ENCODE data around the gene RNU6-8.

Gene RNU6-8

DNA sequence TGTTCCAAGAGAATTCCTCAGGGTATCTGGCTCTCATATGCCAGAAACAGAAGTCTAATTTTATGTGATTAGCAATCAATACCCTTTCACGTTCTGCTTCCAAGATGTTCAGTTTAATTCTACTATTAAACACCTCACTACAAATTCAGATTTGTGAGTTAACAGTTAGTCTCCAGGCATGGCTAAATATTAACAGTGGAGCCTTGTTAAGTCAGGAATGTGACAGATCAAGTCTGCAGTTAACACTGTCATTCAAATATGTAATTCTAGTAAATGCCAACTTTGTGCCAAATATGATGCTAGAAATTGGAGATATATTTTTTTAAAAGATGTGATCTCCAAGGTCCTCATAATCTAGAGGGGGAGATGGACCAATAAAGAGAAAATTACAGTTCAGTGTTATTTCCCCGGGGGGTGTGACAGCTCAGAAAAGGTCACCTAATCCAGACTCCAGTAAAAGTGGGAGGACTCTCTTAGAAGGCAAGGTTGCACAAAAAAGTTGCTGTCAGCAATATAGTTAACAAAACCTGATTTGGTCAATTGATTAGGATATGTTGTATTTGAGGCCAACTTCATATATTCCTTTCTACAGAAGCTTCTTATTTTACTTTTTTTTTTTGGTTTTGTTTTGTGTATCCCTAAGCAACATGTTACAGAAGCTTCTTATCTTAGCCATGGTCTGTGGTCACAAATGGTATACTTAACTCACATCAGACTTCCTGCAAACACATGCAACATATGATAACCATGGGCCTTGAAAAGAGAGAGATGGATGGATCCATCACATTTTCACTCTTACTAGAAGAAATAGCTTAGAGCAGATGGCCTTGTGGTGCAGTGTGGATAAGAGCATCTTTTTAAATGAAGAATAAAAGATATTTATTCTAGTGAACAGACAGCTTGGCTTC lies 19.7 kb downstream of the RNU6-8 start:
- TF ChIP-seq, protein P1, sequence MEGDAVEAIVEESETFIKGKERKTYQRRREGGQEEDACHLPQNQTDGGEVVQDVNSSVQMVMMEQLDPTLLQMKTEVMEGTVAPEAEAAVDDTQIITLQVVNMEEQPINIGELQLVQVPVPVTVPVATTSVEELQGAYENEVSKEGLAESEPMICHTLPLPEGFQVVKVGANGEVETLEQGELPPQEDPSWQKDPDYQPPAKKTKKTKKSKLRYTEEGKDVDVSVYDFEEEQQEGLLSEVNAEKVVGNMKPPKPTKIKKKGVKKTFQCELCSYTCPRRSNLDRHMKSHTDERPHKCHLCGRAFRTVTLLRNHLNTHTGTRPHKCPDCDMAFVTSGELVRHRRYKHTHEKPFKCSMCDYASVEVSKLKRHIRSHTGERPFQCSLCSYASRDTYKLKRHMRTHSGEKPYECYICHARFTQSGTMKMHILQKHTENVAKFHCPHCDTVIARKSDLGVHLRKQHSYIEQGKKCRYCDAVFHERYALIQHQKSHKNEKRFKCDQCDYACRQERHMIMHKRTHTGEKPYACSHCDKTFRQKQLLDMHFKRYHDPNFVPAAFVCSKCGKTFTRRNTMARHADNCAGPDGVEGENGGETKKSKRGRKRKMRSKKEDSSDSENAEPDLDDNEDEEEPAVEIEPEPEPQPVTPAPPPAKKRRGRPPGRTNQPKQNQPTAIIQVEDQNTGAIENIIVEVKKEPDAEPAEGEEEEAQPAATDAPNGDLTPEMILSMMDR (conservative IDR thresholded peaks at IDR 0.05; ENCODE audit: low read depth) = no peak
- ChIA-PET CTCF (interaction anchor here (0.6 to 1.2 kb wide), 2 partner anchors 327 to 849 kb away, joined by 3 to 5 read pairs; no protein-coding TSS in a partner anchor), POLR2A (ENCODE audit: low non-redundant PET) (no interaction called here)
- no peak overlapping the region for H3K27ac ChIP-seq
- no peak for DNase-seq (ENCODE audit: low spot score)

DNA sequence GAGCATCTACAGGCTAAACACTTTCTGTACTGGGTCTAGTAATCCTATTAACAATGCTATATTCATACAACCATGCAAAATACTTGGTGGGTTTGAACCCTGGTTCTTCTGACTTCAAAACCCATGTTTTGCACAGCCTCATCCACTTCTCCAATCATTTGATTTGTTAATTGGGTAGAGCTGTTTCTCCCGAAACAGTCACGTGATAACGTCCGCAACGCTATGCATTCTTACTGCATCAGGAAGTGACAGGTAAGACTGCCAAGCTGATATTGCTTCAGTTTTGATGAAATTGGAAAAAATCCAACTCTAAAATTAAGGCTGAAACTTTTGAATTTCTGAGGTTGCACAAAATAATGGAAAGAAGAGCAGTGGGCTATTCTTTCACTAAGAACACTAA lies 31.6 kb downstream of the RNU6-8 start:
- DNase-seq (ENCODE audit: low spot score) = no peak
- ChIA-PET POLR2A (ENCODE audit: low non-redundant PET) (no interaction called here), CTCF (no interaction called here)
- TF ChIP-seq, protein P1 (conservative IDR thresholded peaks at IDR 0.05; ENCODE audit: low read depth) = no peak
- no peak overlapping the region for H3K27ac ChIP-seq

DNA sequence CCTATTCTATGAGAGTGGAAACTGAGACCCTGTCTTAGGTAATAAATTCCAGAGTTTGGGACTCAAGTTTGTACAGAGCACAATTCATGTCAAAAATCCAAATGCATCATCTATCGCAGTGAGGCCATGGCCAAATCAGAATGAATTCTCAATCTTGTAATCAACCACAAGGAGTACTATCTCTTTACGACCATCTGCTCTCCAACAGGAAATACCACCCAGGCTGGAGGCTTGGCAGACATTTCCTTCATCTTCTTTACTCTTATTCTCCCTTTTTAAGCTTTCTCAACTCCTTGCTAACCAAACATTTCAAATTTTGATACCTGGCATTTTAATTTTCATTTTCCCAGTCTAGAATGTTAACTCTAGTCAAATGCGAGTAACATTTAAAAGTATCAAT lies 33.9 kb downstream of the RNU6-8 start:
- ChIA-PET CTCF (no interaction called here), POLR2A (ENCODE audit: low non-redundant PET) (no interaction called here)
- DNase-seq (ENCODE audit: low spot score) = no peak
- TF ChIP-seq, protein P1 (conservative IDR thresholded peaks at IDR 0.05; ENCODE audit: low read depth) = no peak
- H3K27ac ChIP-seq = no peak overlapping the region

DNA sequence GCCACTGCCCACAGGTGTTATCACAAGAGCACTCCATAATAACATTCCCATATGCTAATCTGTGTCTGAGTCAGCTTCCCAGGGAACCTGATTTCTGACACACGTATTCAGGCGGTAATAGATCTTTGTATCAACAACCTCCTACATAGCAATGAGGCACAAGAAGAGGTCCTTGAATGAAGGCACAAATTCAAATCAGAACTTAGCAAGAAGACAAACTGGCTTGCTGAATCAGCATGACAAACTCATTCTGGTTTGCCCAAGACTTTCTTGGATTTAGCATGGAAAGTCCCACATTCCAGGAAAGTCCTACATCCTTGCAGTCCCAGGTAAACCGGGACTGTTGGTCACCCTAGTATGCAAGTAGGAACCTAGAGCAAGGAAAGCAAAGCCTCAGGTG lies 35.2 kb downstream of the RNU6-8 start:
- ChIA-PET CTCF (interaction anchor here (0.7 kb wide), 1 partner anchor 87 kb away, joined by 10 read pairs; no protein-coding TSS in a partner anchor), POLR2A (ENCODE audit: low non-redundant PET) (no interaction called here)
- no peak for DNase-seq (ENCODE audit: low spot score)
- TF ChIP-seq, protein P1 (conservative IDR thresholded peaks at IDR 0.05; ENCODE audit: low read depth) = no peak
- H3K27ac ChIP-seq = no peak overlapping the region

DNA sequence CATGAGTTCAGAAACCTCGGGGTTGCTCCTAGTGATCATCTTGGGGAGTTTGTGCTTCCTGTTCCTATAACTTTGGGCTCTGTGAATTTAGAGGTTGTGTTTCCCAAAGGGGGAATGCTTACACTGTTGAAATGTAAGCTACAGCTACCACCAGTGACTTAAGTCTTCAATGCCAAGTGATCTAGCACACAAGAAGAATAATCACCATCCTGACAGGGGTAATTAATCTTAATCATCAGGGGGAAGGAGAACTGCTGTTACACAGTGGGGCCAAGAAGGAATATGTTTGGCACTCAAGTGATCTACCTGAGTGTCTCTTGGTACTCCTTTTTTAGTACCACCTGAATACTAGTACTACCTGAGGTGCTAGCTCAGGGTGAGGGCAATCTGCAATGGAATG lies 36.1 kb downstream of the RNU6-8 start:
- no peak overlapping the region for H3K27ac ChIP-seq
- TF ChIP-seq, protein P1 (conservative IDR thresholded peaks at IDR 0.05; ENCODE audit: low read depth) = no peak
- ChIA-PET POLR2A (ENCODE audit: low non-redundant PET) (no interaction called here), CTCF (no interaction called here)
- DNase-seq (ENCODE audit: low spot score) = no peak

DNA sequence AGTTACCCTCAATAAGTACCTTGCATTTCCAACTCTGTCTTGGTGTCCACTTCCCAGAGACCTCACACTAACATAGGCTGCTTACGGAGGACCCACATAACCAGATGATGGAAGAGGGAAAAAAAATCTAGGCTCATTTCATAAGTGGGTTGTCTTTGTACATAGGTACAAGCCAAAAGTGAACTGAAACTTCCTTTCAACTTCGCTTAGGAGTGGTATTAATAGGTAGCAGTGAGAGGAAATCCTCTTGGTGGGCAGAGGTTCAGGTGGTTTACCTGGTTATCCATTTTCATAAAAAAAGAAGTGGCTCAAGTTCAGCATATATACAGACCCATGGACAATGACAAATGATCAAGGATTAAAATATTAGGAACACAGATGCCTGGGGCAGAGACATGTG lies 37.0 kb downstream of the RNU6-8 start:
- H3K27ac ChIP-seq = no peak overlapping the region
- CTCF ChIA-PET = no interaction called here
- TF ChIP-seq, protein P1 (conservative IDR thresholded peaks at IDR 0.05; ENCODE audit: low read depth) = no peak
- no peak for DNase-seq (ENCODE audit: low spot score)
- POLR2A ChIA-PET (ENCODE audit: low non-redundant PET) = no interaction called here

Data from RWPE1 (cell line).